COLO668 (cell line): ENCODE data around the gene BAG5.
"Not testable (repeated sequence)": the region's sequence is repeated elsewhere in the genome, so short reads cannot be mapped to it uniquely, and the experiment has no call there.

ENCODE experiments used
- DNase-seq: peaks from one replicate; lab custom pipeline; 2025; ENCODE audit not compliant: unreplicated experiment; lab: John Stamatoyannopoulos, UW

Gene BAG5

GRCh38 chr14:103512701-103513611 is 49.5 kb downstream of the BAG5 start:
- DNase-seq = peak; percentile 48

GRCh38 chr14:103512180-103512579 is 50.3 kb downstream of the BAG5 start:
- DNase-seq = not testable (repeated sequence)

GRCh38 chr14:103510724-103511693 is 51.4 kb downstream of the BAG5 start:
- no peak for DNase-seq

GRCh38 chr14:103509864-103510723 is 52.4 kb downstream of the BAG5 start:
- DNase-seq = no peak

GRCh38 chr14:103508521-103509329 is 53.7 kb downstream of the BAG5 start:
- no peak for DNase-seq

DNA sequence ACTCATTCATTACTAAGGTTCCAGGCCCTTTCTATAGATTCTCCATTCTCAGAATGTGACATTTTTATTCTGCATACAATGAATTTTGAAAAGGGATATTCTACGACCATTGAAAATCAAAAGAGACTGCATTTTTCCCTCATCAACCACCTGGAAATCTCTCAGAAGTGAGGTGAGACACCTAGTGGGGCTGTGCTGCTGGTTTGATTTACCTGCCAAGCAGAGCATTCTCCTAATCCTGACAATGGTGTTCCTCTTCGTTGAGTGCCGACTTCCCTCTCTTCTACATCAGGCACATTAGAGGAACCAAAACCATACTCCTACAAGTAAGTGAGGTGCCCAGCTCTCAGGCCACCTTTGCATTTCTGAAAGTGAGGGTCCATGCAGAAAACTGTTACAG is 54.7 kb downstream of the BAG5 start:
- no peak for DNase-seq
